HepG2 (cell line): ENCODE measurements around the gene MVP. TPM values are rescaled to one million over a fixed set of nuclear protein-coding genes. Genes with fewer than 3 reads are reported as not detected.
A peak's percentile ranks its signal among the peaks of the same experiment; 100 is the strongest.

Experiments used
- ETV5 ChIP-seq: IDR thresholded peaks from 2 replicates; pipeline ENCODE4 v1.6.1; 2018; ENCODE audit warnings: missing biosample characterization, missing genetic modification reagents, inconsistent platforms, borderline replicate concordance
- HNRNPUL1 ChIP-seq: fragments of 200-400 bp; formaldehyde crosslinking; IDR thresholded peaks from 2 replicates; pipeline ENCODE4 v1.6.1; 2017; ENCODE audit warnings: low read depth, mild to moderate bottlenecking, low read length, moderate library complexity
- MAFK ChIP-seq, 2 experiments: IDR thresholded peaks in 1 of 2; conservative IDR thresholded peaks in 1 of 2; 2 replicates each; pipeline ENCODE4 v1.6.1; 2011; ENCODE audit warnings: improper control_type of control experiment in 2 of 2, low read length in 2 of 2
- MLLT10 ChIP-seq: sonication (generic); formaldehyde crosslinking; IDR thresholded peaks from 2 replicates; pipeline ENCODE4 v1.4.0; 2020; ENCODE audit warnings: missing genetic modification reagents
- MYC ChIP-seq: sonication (generic); formaldehyde crosslinking; IDR thresholded peaks from 2 replicates; pipeline ENCODE4 v1.9.0; 2021; ENCODE audit warnings: missing genetic modification reagents, borderline replicate concordance
- polyA plus RNA-seq, 8 experiments: library from polyadenylated mRNA; depleted of rRNA in 3 of 8; stranded (reverse) in 7 of 8; unstranded in 1 of 8; fragments of >200 nt; fragmentation: Illumina TruSeq in 4 of 8; extraction: Trizol in 4 of 8; gene quantifications; 2 replicates each; pipeline versions ENCODE4 v1.2.1 to v1.2.3, GENCODE V29; 2011 to 2016; ENCODE audit warnings: low read depth in 4 of 8, missing spikeins in 1 of 8, mixed read lengths in 1 of 8; ENCODE audit not compliant: insufficient read depth in 1 of 8
- total RNA-seq, 5 experiments: library from RNA; depleted of rRNA; stranded (reverse); fragments of >200 nt; fragmentation: Illumina TruSeq; extraction: Trizol; gene quantifications; 2 replicates each; pipeline ENCODE4 v1.2.3, GENCODE V29; 2016; ENCODE audit warnings: low read depth in 1 of 5
- TF ChIP-seq, protein P1 (sequence below): sonication (generic); formaldehyde crosslinking; IDR thresholded peaks from 2 replicates; pipeline ENCODE4 v1.4.0; 2020; ENCODE audit warnings: low read depth, mild to moderate bottlenecking, missing genetic modification reagents
- TF ChIP-seq, protein P2 (sequence below): sonication (generic); formaldehyde crosslinking; conservative IDR thresholded peaks from 2 replicates; pipeline ENCODE4 v1.4.0; 2020; ENCODE audit warnings: missing genetic modification reagents

MVP gene
- total and polyA plus RNA-seq, 2 of the 13 experiments (the other 11 are each of a cell fraction or from before 2014, with no cell fraction given), result 22.9 to 43.5 TPM

DNA sequence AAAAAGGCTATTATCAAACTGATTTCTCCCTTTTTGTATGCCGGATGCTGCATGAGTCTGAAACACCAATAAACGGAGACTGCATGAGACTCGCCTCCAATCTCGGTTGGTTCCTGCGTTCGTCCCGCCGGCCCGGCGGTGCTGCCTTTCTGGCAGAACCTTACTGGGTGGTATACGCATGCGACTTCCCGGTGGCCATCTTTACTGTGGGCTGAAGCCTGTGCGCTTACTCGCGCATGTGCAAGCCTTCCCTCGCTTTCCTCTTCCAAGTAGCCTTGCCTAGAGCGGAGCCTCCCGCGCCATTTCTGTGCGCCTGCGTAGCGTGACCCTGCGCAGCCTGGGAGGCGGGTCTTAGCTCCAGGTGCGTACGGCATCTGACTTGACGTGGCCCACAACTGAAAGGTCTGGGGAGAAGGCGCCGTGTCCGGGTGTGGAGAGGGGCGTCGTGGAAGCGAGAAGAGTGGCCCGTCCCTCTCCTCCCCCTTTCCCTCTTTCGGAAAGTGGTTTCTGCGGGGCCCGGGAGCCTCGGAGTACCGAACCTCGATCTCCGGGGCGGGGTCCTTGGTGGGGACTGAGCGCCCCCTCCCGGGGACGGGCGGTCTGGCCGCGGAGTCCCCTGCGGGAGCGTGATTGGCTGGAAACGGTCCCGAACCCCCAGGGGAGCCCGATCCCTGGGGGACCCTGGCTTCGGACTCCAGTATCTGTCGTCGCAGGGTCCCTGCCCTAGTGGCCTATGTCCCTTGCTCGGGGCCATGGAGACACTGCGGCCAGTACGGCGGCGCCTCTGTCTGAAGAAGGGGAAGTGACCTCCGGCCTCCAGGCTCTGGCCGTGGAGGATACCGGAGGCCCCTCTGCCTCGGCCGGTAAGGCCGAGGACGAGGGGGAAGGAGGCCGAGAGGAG lies 4.2 kb upstream of the MVP start, which contains the start of gene PAGR1 (continued):
- TF ChIP-seq, protein P1, sequence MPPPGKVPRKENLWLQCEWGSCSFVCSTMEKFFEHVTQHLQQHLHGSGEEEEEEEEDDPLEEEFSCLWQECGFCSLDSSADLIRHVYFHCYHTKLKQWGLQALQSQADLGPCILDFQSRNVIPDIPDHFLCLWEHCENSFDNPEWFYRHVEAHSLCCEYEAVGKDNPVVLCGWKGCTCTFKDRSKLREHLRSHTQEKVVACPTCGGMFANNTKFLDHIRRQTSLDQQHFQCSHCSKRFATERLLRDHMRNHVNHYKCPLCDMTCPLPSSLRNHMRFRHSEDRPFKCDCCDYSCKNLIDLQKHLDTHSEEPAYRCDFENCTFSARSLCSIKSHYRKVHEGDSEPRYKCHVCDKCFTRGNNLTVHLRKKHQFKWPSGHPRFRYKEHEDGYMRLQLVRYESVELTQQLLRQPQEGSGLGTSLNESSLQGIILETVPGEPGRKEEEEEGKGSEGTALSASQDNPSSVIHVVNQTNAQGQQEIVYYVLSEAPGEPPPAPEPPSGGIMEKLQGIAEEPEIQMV, result peak; percentile 85
- TF ChIP-seq MYC (CRISPR knock-in tag) (peak; percentile 94), ETV5 (CRISPR knock-in tag) (peak; percentile 36), MAFK (conservative IDR thresholded peaks at IDR 0.05 in 1 of 2, IDR thresholded peaks at IDR 0.05 in 1 of 2; ENCODE audit: low read length in 2 of 2) (no peak; a peak in 1 of 4 replicates), MLLT10 (no peak), HNRNPUL1 (no peak)
- TF ChIP-seq, protein P2, sequence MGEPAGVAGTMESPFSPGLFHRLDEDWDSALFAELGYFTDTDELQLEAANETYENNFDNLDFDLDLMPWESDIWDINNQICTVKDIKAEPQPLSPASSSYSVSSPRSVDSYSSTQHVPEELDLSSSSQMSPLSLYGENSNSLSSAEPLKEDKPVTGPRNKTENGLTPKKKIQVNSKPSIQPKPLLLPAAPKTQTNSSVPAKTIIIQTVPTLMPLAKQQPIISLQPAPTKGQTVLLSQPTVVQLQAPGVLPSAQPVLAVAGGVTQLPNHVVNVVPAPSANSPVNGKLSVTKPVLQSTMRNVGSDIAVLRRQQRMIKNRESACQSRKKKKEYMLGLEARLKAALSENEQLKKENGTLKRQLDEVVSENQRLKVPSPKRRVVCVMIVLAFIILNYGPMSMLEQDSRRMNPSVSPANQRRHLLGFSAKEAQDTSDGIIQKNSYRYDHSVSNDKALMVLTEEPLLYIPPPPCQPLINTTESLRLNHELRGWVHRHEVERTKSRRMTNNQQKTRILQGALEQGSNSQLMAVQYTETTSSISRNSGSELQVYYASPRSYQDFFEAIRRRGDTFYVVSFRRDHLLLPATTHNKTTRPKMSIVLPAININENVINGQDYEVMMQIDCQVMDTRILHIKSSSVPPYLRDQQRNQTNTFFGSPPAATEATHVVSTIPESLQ, result peak; percentile 32; the same call in 1 of the 2 replicates
